Measurements from ENCODE around the gene ASPDH.

DNA sequence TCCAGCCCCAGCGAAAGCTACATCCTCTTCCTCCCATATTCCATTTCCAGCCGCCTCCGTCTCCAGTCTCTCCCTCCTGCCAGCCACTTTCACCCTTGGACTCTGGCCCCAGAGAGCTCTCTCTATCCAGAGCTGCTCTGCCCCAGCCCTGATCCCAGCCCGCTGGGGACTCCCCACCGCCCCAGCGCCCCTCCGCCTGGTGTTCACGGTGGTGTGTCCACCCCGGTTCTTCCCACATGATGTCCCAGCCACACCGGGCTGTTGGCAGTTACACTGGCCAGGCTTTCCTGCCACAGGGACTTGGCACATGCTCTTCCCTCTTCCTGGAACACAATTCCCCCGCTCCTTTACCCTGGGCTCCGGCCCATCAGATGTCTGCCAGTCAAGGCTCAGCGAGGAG is 48.7 kb downstream of the ASPDH start:
- TF ChIP-seq TAF1 (IDR thresholded peaks at IDR 0.05; ENCODE audit: borderline replicate concordance, insufficient read depth, low read length) (no peak), FOXP2 (optimal IDR thresholded peaks at IDR 0.05; ENCODE audit: borderline replicate concordance, extremely low read depth, extremely low read length, insufficient read depth) (no peak), POLR2AphosphoS5 (IDR thresholded peaks at IDR 0.05; ENCODE audit: low read depth, low read length) (no peak), SIN3A (IDR thresholded peaks at IDR 0.05; ENCODE audit: borderline replicate concordance, insufficient read depth, low read length) (no peak)
- TF ChIP-seq, protein P1, sequence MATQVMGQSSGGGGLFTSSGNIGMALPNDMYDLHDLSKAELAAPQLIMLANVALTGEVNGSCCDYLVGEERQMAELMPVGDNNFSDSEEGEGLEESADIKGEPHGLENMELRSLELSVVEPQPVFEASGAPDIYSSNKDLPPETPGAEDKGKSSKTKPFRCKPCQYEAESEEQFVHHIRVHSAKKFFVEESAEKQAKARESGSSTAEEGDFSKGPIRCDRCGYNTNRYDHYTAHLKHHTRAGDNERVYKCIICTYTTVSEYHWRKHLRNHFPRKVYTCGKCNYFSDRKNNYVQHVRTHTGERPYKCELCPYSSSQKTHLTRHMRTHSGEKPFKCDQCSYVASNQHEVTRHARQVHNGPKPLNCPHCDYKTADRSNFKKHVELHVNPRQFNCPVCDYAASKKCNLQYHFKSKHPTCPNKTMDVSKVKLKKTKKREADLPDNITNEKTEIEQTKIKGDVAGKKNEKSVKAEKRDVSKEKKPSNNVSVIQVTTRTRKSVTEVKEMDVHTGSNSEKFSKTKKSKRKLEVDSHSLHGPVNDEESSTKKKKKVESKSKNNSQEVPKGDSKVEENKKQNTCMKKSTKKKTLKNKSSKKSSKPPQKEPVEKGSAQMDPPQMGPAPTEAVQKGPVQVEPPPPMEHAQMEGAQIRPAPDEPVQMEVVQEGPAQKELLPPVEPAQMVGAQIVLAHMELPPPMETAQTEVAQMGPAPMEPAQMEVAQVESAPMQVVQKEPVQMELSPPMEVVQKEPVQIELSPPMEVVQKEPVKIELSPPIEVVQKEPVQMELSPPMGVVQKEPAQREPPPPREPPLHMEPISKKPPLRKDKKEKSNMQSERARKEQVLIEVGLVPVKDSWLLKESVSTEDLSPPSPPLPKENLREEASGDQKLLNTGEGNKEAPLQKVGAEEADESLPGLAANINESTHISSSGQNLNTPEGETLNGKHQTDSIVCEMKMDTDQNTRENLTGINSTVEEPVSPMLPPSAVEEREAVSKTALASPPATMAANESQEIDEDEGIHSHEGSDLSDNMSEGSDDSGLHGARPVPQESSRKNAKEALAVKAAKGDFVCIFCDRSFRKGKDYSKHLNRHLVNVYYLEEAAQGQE (IDR thresholded peaks at IDR 0.05; ENCODE audit: insufficient read depth in 1 of 2, low read depth in 2 of 2, low read length in 2 of 2), result no peak
